OCI-LY3 (cell line): ENCODE data around the gene SLC29A2.

ENCODE experiments used
- CTCF ChIP-seq: fragments of 200-600, 300-600 bp; sonication (generic); IDR thresholded peaks from 2 replicates; pipeline ENCODE4 v1.5.1; 2014; ENCODE audit warnings: antibody characterized with exemption, low read length, low read depth
- EZH2phosphoT487 ChIP-seq: fragments of 200-600 bp; shearing (Covaris generic); IDR thresholded peaks from 2 replicates; pipeline ENCODE4 v1.6.1; 2018; ENCODE audit warnings: antibody characterized with exemption, mixed run types, low read depth

- TF ChIP-seq CTCF (no peak), EZH2phosphoT487 (no peak)
These were observed 40.6 kb downstream of the SLC29A2 start for GRCh38 chr11:66330931-66331330.
